WTC11 (cell line): ENCODE data around the gene GSTM1.

Source experiments
- ATF3 ChIP-seq: sonication (generic); formaldehyde crosslinking; conservative IDR thresholded peaks from 2 replicates; pipeline ENCODE4 v1.8.1; 2022; ENCODE audit warnings: mild to moderate bottlenecking, missing genetic modification reagents
- CBFB ChIP-seq: sonication (generic); formaldehyde crosslinking; IDR thresholded peaks from 2 replicates; pipeline ENCODE4 v1.8.1; 2022; ENCODE audit warnings: mild to moderate bottlenecking, low read depth, missing genetic modification reagents
- CTCF ChIP-seq: fragments of 200-600 bp; IDR thresholded peaks from 2 replicates; pipeline ENCODE4 v1.8.0; 2022; ENCODE audit warnings: antibody characterized with exemption
- ELF4 ChIP-seq: sonication (generic); formaldehyde crosslinking; IDR thresholded peaks from 2 replicates; pipeline ENCODE4 v1.8.1; 2022; ENCODE audit warnings: low read depth, mild to moderate bottlenecking, moderate library complexity, missing genetic modification reagents
- ETV6 ChIP-seq: sonication (generic); formaldehyde crosslinking; IDR thresholded peaks from 2 replicates; pipeline ENCODE4 v1.8.1; 2022; ENCODE audit warnings: mild to moderate bottlenecking, missing genetic modification reagents
- FOXP1 ChIP-seq: sonication (generic); formaldehyde crosslinking; IDR thresholded peaks from 2 replicates; pipeline ENCODE4 v1.8.0; 2022; ENCODE audit warnings: missing genetic modification reagents, mild to moderate bottlenecking, moderate library complexity, borderline replicate concordance
- FOXP4 ChIP-seq: sonication (generic); formaldehyde crosslinking; IDR thresholded peaks from 2 replicates; pipeline ENCODE4 v1.8.0; 2022; ENCODE audit warnings: mild to moderate bottlenecking, missing genetic modification reagents
- JUN ChIP-seq: sonication (generic); formaldehyde crosslinking; IDR thresholded peaks from 2 replicates; pipeline ENCODE4 v1.8.0; 2023; ENCODE audit warnings: mild to moderate bottlenecking, missing genetic modification reagents
- MAX ChIP-seq: sonication (generic); formaldehyde crosslinking; IDR thresholded peaks from 2 replicates; pipeline ENCODE4 v1.8.0; 2022; ENCODE audit warnings: mild to moderate bottlenecking, missing genetic modification reagents
- NR1H2 ChIP-seq: sonication (generic); formaldehyde crosslinking; IDR thresholded peaks from 2 replicates; pipeline ENCODE4 v1.9.0; 2021; ENCODE audit warnings: mild to moderate bottlenecking, moderate library complexity, missing genetic modification reagents
- TCF7 ChIP-seq: sonication (generic); formaldehyde crosslinking; IDR thresholded peaks from 2 replicates; pipeline ENCODE4 v1.8.0; 2022; ENCODE audit warnings: mild to moderate bottlenecking, low read depth, missing genetic modification reagents, moderate library complexity
- ZBTB43 ChIP-seq: sonication (generic); formaldehyde crosslinking; IDR thresholded peaks from 2 replicates; pipeline ENCODE4 v1.8.1; 2023; ENCODE audit warnings: mild to moderate bottlenecking, missing genetic modification reagents

GRCh38 chr1:109722908-109723691 is 35.5 kb downstream of the GSTM1 start:
- TF ChIP-seq FOXP4 (CRISPR knock-in tag), result no peak
- TF ChIP-seq ATF3, result no peak
- TF ChIP-seq CTCF, result no peak
- no peak for TF ChIP-seq FOXP1 (CRISPR knock-in tag)
- no peak for TF ChIP-seq CBFB (CRISPR knock-in tag)
- TF ChIP-seq ETV6, result no peak
- no peak for TF ChIP-seq JUN (CRISPR knock-in tag)
- no peak for TF ChIP-seq TCF7 (CRISPR knock-in tag)
- TF ChIP-seq ELF4 (CRISPR knock-in tag), result no peak
- no peak for TF ChIP-seq ZBTB43 (CRISPR knock-in tag)
- TF ChIP-seq MAX (CRISPR knock-in tag), result no peak
- TF ChIP-seq NR1H2 (CRISPR knock-in tag), result no peak
